Measurements from ENCODE around the gene CACNA2D4.

Gene CACNA2D4

GRCh38 chr12:1934068-1934467, 15.6 kb upstream of the CACNA2D4 start:
- no peak for DNase-seq

GRCh38 chr12:1933342-1934051, 15.0 kb upstream of the CACNA2D4 start:
- DNase-seq, result no peak

- no peak for DNase-seq
These were observed 13.9 kb upstream of the CACNA2D4 start for GRCh38 chr12:1932264-1932777.

- DNase-seq, result no peak
These were observed 13.2 kb upstream of the CACNA2D4 start for GRCh38 chr12:1931642-1932041.

GRCh38 chr12:1930803-1931597, 12.5 kb upstream of the CACNA2D4 start:
- no peak for DNase-seq

- no peak for DNase-seq
These were observed 11.7 kb upstream of the CACNA2D4 start for GRCh38 chr12:1929985-1930802.

GRCh38 chr12:1929241-1929984, 11.0 kb upstream of the CACNA2D4 start:
- no peak for DNase-seq

- DNase-seq, result peak; percentile 28
These were observed 10.1 kb upstream of the CACNA2D4 start for GRCh38 chr12:1928439-1929121.

- DNase-seq, result peak; percentile 37
These were observed 9.4 kb upstream of the CACNA2D4 start for GRCh38 chr12:1927751-1928351.

GRCh38 chr12:1927051-1927680, 8.7 kb upstream of the CACNA2D4 start:
- no peak for DNase-seq

- DNase-seq, result peak; percentile 35
These were observed 7.8 kb upstream of the CACNA2D4 start for GRCh38 chr12:1926251-1926657.

GRCh38 chr12:1925684-1926006, 7.2 kb upstream of the CACNA2D4 start:
- DNase-seq, result no peak

- peak; percentile 22 for DNase-seq
These were observed 6.7 kb upstream of the CACNA2D4 start for GRCh38 chr12:1924996-1925683.

GRCh38 chr12:1922985-1923384, 4.5 kb upstream of the CACNA2D4 start:
- DNase-seq, result peak; percentile 24

GRCh38 chr12:1922075-1922709, 3.7 kb upstream of the CACNA2D4 start:
- DNase-seq, result peak; percentile 41

GRCh38 chr12:1920971-1921370, 2.5 kb upstream of the CACNA2D4 start:
- peak; percentile 42 for DNase-seq

- peak; percentile 21 for DNase-seq
These were observed 2.0 kb upstream of the CACNA2D4 start for GRCh38 chr12:1920436-1920835.

- DNase-seq, result no peak
These were observed 1.3 kb upstream of the CACNA2D4 start for GRCh38 chr12:1919763-1920162.

- peak; percentile 32 for DNase-seq
These were observed 832 bp upstream of the CACNA2D4 start for GRCh38 chr12:1919284-1919683.

- no peak for DNase-seq
These were observed 408 bp upstream of the CACNA2D4 start for GRCh38 chr12:1918884-1919236.
